ENCODE measurements around the gene GTF3C2. TPM values are rescaled to one million over a fixed set of nuclear protein-coding genes. Genes with fewer than 3 reads are reported as not detected.

Gene GTF3C2
- total and polyA plus RNA-seq, 2 of the 4 experiments (the other 2 are of a cell fraction), result 25.5 to 36.9 TPM

DNA sequence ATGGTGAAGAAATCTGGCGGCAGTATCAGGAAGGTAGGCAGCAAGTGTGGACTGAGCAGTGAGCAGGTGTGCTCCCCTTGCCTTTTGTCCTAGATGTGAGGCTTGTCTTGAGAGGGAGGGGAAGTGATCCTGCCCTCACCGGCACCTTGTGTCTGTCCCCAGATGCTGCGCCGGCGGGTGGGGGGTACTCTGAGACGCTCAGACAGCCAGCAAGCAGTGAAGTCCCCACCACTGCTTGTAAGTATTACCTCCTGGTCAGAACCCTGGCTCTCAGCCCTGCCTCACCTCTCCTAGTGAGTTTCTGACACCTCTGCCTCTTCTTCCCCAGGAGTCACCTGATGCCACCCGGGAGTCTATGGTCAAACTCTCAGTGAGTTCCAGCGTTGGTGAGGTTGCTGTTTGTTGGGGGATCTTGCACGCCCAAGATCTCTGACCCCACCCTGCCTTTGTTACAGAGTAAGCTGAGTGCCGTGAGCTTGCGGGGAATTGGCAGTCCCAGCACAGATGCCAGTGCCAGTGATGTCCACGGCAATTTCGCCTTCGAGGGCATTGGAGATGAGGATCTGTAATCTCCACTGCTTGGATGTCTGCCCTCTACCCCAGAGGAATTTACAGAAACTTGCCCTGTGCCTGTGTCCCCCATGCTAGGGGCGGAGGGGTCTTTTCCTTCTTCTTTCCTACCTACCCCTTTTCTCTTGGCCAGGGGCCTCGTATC, 19.7 kb upstream of the GTF3C2 start:
- Histone ChIP-seq H2AK9ac (replicated peaks; ENCODE audit: low read depth, low read length, poor library complexity) (no peak overlapping the region), H3K4me3 (ENCODE audit: insufficient read depth, low read depth, low read length) (no peak overlapping the region), H3K9me1 (ENCODE audit: insufficient read depth, low read length) (peaks cover 5% of the 10 kb centered on the region; the same call in 1 of the 2 replicates), H3K9me3 (ENCODE audit: control insufficient read depth, insufficient read depth, low read length) (no peaks in the 10 kb centered on the region), H2AFZ (replicated peaks; ENCODE audit: low read length, poor library complexity) (no peak overlapping the region), H3K9ac (ENCODE audit: low read depth, low read length) (no peak overlapping the region), H3K36me3 (ENCODE audit: control insufficient read depth, insufficient read depth, low read length) (peaks cover 51% of the 10 kb centered on the region), H3K27me3 (ENCODE audit: control insufficient read depth, insufficient read depth, low read length) (no peaks in the 10 kb centered on the region), H3K18ac (ENCODE audit: low read depth, low read length) (no peak overlapping the region), H2BK120ac (ENCODE audit: low read depth, low read length) (no peak overlapping the region), H2BK20ac (ENCODE audit: low read depth, low read length) (no peak overlapping the region), H2BK15ac (ENCODE audit: low read depth, low read length) (no peak overlapping the region), H3K4me2 (ENCODE audit: low read depth, low read length) (no peak overlapping the region), H2AK5ac (ENCODE audit: low read depth, low read length) (no peak overlapping the region), H3K79me1 (ENCODE audit: low read depth in 1 of 2, low read length in 2 of 2) (peaks cover 28 to 69% of the 10 kb centered on the region in 2 experiments), H3K4me1 (ENCODE audit: control insufficient read depth, insufficient read depth, low read length) (peaks cover 12% of the 10 kb centered on the region), H3K4ac (ENCODE audit: low read depth, low read length) (no peak overlapping the region), H4K20me1 (ENCODE audit: insufficient read depth, low read length) (peaks cover 29% of the 10 kb centered on the region; the same call in 1 of the 2 replicates), H3K27ac (ENCODE audit: insufficient read depth, low read length) (no peak overlapping the region), H4K5ac (ENCODE audit: low read depth, low read length) (no peak overlapping the region), H2BK5ac (ENCODE audit: low read depth, low read length, poor library complexity, severe bottlenecking) (no peak overlapping the region), H3K56ac (ENCODE audit: extremely low read depth, insufficient read depth, low read length) (no peak overlapping the region), H4K8ac (ENCODE audit: low read depth in 2 of 2, low read length in 2 of 2) (no peak overlapping the region), H3K14ac (replicated peaks; ENCODE audit: low read depth, low read length) (no peak overlapping the region), H3K23ac (ENCODE audit: low read depth, low read length) (no peak overlapping the region), H4K91ac (ENCODE audit: insufficient read depth, low read depth, low read length) (no peak overlapping the region)
- ChIA-PET CTCF (no interaction called here), POLR2A (ENCODE audit: unreplicated experiment) (no interaction called here)
- DNase-seq, result no peak
- in situ Hi-C loops (cut with MboI; ENCODE audit: low sequenced_read_pairs), result no loop called here
- intact Hi-C loops (cut with micrococcal nuclease), result no loop called here
- dilution Hi-C loops (cut with HindIII; ENCODE audit: low sequenced_read_pairs, unreplicated experiment), result no loop called here
- BruUV-seq (replicated peaks), result TSS peak; percentile 79
- no peak for ATAC-seq (ENCODE audit: low read depth)
- TF ChIP-seq FOS (IDR thresholded peaks at IDR 0.05; ENCODE audit: low read depth, low read length) (no peak), SMC3 (IDR thresholded peaks at IDR 0.05; ENCODE audit: low read depth, low read length) (no peak), MXI1 (IDR thresholded peaks at IDR 0.05; ENCODE audit: borderline replicate concordance, low read depth, low read length) (no peak), NFE2L2 (IDR thresholded peaks at IDR 0.05; ENCODE audit: low read depth, low read length) (no peak), MAZ (IDR thresholded peaks at IDR 0.05; ENCODE audit: borderline replicate concordance, low read depth, low read length) (no peak), CHD1 (IDR thresholded peaks at IDR 0.05; ENCODE audit: low read depth, low read length) (no peak), POLR2A (IDR thresholded peaks at IDR 0.05; ENCODE audit: low read depth, low read length) (no peak), CEBPB (IDR thresholded peaks at IDR 0.05; ENCODE audit: low read depth, low read length) (no peak), RAD21 (IDR thresholded peaks at IDR 0.05; ENCODE audit: low read length) (no peak), BHLHE40 (IDR thresholded peaks at IDR 0.05; ENCODE audit: low read depth, low read length) (no peak), RCOR1 (IDR thresholded peaks at IDR 0.05; ENCODE audit: insufficient replicate concordance, low read length) (no peak), MAFK (IDR thresholded peaks at IDR 0.05; ENCODE audit: low read depth, low read length) (no peak), RFX5 (IDR thresholded peaks at IDR 0.05; ENCODE audit: low read depth, low read length) (no peak)
- TF ChIP-seq, protein P1, sequence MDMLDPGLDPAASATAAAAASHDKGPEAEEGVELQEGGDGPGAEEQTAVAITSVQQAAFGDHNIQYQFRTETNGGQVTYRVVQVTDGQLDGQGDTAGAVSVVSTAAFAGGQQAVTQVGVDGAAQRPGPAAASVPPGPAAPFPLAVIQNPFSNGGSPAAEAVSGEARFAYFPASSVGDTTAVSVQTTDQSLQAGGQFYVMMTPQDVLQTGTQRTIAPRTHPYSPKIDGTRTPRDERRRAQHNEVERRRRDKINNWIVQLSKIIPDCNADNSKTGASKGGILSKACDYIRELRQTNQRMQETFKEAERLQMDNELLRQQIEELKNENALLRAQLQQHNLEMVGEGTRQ (IDR thresholded peaks at IDR 0.05; ENCODE audit: low read depth, low read length), result no peak
- TF ChIP-seq, protein P2, sequence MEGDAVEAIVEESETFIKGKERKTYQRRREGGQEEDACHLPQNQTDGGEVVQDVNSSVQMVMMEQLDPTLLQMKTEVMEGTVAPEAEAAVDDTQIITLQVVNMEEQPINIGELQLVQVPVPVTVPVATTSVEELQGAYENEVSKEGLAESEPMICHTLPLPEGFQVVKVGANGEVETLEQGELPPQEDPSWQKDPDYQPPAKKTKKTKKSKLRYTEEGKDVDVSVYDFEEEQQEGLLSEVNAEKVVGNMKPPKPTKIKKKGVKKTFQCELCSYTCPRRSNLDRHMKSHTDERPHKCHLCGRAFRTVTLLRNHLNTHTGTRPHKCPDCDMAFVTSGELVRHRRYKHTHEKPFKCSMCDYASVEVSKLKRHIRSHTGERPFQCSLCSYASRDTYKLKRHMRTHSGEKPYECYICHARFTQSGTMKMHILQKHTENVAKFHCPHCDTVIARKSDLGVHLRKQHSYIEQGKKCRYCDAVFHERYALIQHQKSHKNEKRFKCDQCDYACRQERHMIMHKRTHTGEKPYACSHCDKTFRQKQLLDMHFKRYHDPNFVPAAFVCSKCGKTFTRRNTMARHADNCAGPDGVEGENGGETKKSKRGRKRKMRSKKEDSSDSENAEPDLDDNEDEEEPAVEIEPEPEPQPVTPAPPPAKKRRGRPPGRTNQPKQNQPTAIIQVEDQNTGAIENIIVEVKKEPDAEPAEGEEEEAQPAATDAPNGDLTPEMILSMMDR (conservative IDR thresholded peaks at IDR 0.05; ENCODE audit: low read depth, low read length), result no peak
- TF ChIP-seq, protein P3, sequence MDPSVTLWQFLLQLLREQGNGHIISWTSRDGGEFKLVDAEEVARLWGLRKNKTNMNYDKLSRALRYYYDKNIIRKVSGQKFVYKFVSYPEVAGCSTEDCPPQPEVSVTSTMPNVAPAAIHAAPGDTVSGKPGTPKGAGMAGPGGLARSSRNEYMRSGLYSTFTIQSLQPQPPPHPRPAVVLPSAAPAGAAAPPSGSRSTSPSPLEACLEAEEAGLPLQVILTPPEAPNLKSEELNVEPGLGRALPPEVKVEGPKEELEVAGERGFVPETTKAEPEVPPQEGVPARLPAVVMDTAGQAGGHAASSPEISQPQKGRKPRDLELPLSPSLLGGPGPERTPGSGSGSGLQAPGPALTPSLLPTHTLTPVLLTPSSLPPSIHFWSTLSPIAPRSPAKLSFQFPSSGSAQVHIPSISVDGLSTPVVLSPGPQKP (IDR thresholded peaks at IDR 0.05; ENCODE audit: borderline replicate concordance, low read depth, low read length), result no peak
- 90% methylated on average over 4 of the region's 16 CpGs; no CpG with 5 or more reads in 1 of the 2 experiments for WGBS, 2 experiments (ENCODE audit: extremely low coverage in 2 of 2, insufficient read length in 1 of 2)

Data from IMR-90 (cell line).